GM12891 (cell line): ENCODE data around the gene TRPC4AP.

Experiments
- PAX5 ChIP-seq: IDR thresholded peaks from 2 replicates; pipeline ENCODE4 v1.6.1; 2011; ENCODE audit warnings: low read length, moderate library complexity, mild to moderate bottlenecking; ENCODE audit not compliant: insufficient read depth, severe bottlenecking
- POLR2A ChIP-seq: IDR thresholded peaks from 2 replicates; pipeline ENCODE4 v1.6.1; 2011; ENCODE audit warnings: low read depth, low read length, control low read depth
- POLR2AphosphoS5 ChIP-seq: IDR thresholded peaks from 2 replicates; pipeline ENCODE4 v1.6.1; 2011; ENCODE audit warnings: low read depth, low read length, control low read depth
- SPI1 ChIP-seq: IDR thresholded peaks from 2 replicates; pipeline ENCODE4 v1.6.1; 2011; ENCODE audit warnings: low read depth, low read length, control low read depth
- TAF1 ChIP-seq: IDR thresholded peaks from 2 replicates; pipeline ENCODE4 v1.6.1; 2011; ENCODE audit warnings: low read depth, low read length, control low read depth

GRCh38 chr20:35039846-35040489 is 52.6 kb downstream of the TRPC4AP start:
- TF ChIP-seq POLR2AphosphoS5 = no peak
- TF ChIP-seq POLR2A = no peak
- no peak for TF ChIP-seq TAF1
- no peak for TF ChIP-seq PAX5
- TF ChIP-seq SPI1 = no peak
